ENCODE data around the gene GLYR1.

The GLYR1 gene

DNA sequence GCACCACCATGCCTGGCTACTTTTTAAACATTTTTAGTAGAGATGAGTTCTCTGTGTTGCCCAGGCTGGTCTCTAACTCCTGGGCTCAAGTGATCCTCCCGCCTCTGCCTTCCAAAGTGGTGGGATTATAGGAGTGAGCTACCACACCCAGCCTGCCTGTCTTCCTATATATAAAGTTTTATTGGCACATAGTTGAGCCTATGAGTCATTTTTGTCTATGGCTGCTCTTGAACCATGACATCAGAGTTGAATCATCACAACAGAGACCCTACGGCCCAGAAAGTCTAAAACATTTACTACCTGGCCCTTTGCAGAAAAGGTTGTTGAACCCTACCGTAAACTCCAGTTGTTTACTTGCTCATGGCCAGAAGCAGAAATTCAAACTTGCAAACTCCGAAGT, 66.9 kb downstream of the GLYR1 start:
- Histone ChIP-seq H3K4me1 (ENCODE audit: control insufficient read depth, low read depth, low read length) (no peaks in the 10 kb centered on the region), H3K27ac (ENCODE audit: low read length) (no peak overlapping the region), H3K9me3 (ENCODE audit: control insufficient read depth, low read depth, low read length) (no peaks in the 10 kb centered on the region), H3K4me3 (ENCODE audit: low read length) (no peak overlapping the region), H3K9ac (ENCODE audit: low read length) (no peak overlapping the region), H3K27me3 (ENCODE audit: control insufficient read depth, insufficient read depth, low read length) (no peaks in the 10 kb centered on the region), H3K36me3 (ENCODE audit: control insufficient read depth, low read depth, low read length) (no peaks in the 10 kb centered on the region)

DNA sequence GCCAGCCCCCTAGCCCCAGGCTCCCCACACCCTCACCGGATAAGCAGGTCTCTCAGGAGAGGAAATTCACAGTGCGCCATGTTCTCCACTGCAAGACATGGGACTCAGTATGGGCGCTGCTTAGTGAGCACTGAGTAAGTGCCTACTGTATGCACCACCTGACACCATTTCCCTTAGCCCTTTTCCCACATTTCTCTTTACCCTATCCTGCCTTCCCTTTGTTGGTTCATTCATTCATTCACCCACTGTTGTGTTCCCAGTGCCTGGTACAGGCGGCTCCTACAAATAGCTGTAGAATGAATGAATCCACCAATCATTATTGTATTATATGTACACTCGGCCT, 69.1 kb downstream of the GLYR1 start:
- Histone ChIP-seq H3K9me3 (ENCODE audit: control insufficient read depth, low read depth, low read length) (no peaks in the 10 kb centered on the region), H3K27me3 (ENCODE audit: control insufficient read depth, insufficient read depth, low read length) (no peaks in the 10 kb centered on the region), H3K36me3 (ENCODE audit: control insufficient read depth, low read depth, low read length) (no peaks in the 10 kb centered on the region), H3K4me1 (ENCODE audit: control insufficient read depth, low read depth, low read length) (no peaks in the 10 kb centered on the region), H3K9ac (ENCODE audit: low read length) (no peak overlapping the region), H3K4me3 (ENCODE audit: low read length) (no peak overlapping the region), H3K27ac (ENCODE audit: low read length) (no peak overlapping the region)

DNA sequence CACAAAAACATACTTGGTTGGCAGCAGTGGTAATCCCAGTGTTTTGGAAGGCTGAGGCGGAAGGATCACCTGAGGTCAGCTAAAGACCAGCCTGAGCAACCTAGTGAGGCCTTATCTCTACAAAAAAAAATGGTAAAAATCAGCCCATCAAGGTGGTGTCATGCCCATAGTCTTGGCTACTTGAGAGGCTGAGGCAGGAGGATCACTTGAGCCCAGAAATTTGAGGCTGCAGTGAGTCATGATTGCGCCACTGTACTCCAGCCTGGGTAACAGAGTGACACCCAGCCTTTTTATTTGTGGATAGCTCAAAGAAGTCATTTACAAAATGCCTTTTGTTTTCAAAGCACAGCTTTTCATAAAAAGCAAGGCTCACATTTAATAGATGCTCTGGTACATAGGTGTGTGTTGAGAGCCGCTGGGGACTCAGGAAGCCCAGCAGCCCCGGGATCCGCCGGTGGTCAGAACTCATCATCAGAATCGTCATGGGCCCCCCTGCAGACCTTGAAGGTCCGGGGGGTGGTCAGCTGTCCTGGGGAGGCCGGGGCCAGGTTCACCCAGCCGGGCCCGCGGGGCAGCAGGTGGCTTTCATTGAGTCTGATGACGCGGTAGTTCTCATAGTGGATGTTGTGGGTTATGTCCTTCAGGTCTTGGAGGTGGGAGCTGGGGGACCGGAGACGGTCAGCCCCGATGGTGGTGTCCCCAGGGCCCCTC, 69.6 kb downstream of the GLYR1 start:
- H3K36me3 ChIP-seq (ENCODE audit: control insufficient read depth, low read depth, low read length), result no peaks in the 10 kb centered on the region
- H3K27me3 ChIP-seq (ENCODE audit: control insufficient read depth, insufficient read depth, low read length), result no peaks in the 10 kb centered on the region
- H3K9me3 ChIP-seq (ENCODE audit: control insufficient read depth, low read depth, low read length), result no peaks in the 10 kb centered on the region
- no peak overlapping the region for H3K4me3 ChIP-seq (ENCODE audit: low read length)
- H3K4me1 ChIP-seq (ENCODE audit: control insufficient read depth, low read depth, low read length), result no peaks in the 10 kb centered on the region
- H3K27ac ChIP-seq (ENCODE audit: low read length), result no peak overlapping the region
- H3K9ac ChIP-seq (ENCODE audit: low read length), result no peak overlapping the region

DNA sequence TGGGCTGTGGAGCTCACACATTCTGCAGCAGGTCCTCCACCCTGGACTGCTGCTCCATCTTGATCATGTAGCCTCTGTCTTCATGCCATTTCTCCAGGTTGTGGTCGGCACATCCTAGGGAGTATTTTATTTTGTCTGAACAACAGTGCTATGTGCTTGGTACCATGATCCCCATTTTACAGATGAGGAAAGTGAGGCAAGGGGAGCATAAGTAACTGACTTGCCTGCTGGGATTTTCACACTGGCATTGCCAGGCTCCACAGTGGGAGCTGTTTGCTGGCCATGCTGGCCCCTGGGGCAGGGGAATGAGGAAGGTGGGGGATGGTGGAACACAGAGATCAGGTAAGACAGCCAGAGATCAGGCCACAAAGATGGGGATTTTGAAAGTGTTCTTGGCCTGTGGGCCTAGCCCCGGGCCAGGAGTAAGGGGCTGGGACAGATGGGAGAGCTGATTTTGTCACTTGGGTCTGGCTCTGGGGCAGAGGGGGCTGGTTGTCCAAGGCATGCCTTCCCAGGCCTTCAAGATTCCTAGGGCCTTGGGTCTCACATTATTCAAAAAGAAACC, 70.9 kb downstream of the GLYR1 start:
- Histone ChIP-seq H3K4me3 (ENCODE audit: low read length) (no peak overlapping the region), H3K27ac (ENCODE audit: low read length) (no peak overlapping the region), H3K27me3 (ENCODE audit: control insufficient read depth, insufficient read depth, low read length) (no peaks in the 10 kb centered on the region), H3K9me3 (ENCODE audit: control insufficient read depth, low read depth, low read length) (no peaks in the 10 kb centered on the region), H3K9ac (ENCODE audit: low read length) (no peak overlapping the region), H3K36me3 (ENCODE audit: control insufficient read depth, low read depth, low read length) (no peaks in the 10 kb centered on the region), H3K4me1 (ENCODE audit: control insufficient read depth, low read depth, low read length) (no peaks in the 10 kb centered on the region)

DNA sequence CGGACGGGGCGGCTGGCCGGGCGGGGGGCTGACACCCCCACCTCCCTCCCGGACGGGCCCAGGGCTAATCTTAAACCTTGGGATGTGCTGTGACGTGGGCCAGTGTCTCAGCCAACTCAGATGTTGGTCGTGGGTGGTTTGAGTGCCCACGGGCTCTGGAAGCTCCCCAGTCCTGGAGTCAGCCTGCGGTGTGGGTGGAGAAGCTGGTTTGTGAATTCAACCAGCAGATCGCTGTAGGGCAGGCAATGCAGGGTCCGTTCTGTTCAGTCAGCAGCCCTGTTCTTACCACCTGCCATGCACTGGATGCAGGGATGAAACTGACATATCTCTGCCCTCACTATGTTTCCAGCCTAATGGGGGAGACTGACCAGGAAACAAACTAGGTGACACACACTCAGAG, 72.1 kb downstream of the GLYR1 start:
- Histone ChIP-seq H3K4me3 (ENCODE audit: low read length) (no peak overlapping the region), H3K4me1 (ENCODE audit: control insufficient read depth, low read depth, low read length) (no peaks in the 10 kb centered on the region), H3K27ac (ENCODE audit: low read length) (no peak overlapping the region), H3K9ac (ENCODE audit: low read length) (no peak overlapping the region), H3K9me3 (ENCODE audit: control insufficient read depth, low read depth, low read length) (no peaks in the 10 kb centered on the region), H3K36me3 (ENCODE audit: control insufficient read depth, low read depth, low read length) (no peaks in the 10 kb centered on the region), H3K27me3 (ENCODE audit: control insufficient read depth, insufficient read depth, low read length) (no peaks in the 10 kb centered on the region)

DNA sequence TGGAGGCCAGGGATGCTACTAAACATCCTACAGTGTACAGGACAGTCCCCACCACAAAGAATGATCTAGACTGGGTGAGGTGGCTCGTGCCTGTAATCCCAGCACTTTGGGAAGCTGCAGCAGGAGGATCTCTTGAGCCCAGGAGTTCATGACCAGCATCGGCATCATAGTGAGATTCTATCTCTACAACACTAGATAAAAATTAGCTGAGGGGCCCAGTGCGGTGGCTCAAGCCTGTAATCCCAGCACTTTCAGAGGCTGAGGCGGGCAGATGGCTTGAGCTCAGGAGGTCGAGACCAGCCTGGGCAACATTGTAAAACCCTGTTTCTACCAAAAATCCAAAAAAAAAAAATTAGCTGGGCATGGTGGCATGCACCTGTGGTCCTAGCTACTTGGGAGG, 74.7 kb downstream of the GLYR1 start:
- H3K9ac ChIP-seq (ENCODE audit: low read length), result no peak overlapping the region
- H3K27me3 ChIP-seq (ENCODE audit: control insufficient read depth, insufficient read depth, low read length), result no peaks in the 10 kb centered on the region
- no peaks in the 10 kb centered on the region for H3K36me3 ChIP-seq (ENCODE audit: control insufficient read depth, low read depth, low read length)
- H3K9me3 ChIP-seq (ENCODE audit: control insufficient read depth, low read depth, low read length), result no peaks in the 10 kb centered on the region
- no peak overlapping the region for H3K4me3 ChIP-seq (ENCODE audit: low read length)
- peaks cover 4% of the 10 kb centered on the region for H3K4me1 ChIP-seq (ENCODE audit: control insufficient read depth, low read depth, low read length)
- no peak overlapping the region for H3K27ac ChIP-seq (ENCODE audit: low read length)

DNA sequence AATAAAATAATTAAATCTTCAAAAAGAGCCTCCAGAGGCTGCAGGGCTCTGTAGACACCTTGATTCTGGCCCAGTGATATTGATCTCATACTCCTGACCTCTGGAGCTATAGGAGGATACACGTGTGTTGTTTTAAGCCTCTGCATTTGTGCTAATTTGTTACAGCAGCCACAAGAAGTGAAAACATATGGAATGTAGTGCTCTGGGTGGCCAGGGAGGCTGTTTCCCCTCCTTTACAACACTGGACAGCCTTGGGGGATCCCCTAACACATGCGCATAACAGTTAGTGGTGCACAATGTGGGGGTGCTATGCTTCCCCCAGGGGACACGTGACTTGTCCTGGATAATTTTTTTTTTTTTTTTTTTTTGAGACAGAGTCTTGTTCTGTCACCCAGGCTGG, 75.4 kb downstream of the GLYR1 start:
- no peak overlapping the region for H3K27ac ChIP-seq (ENCODE audit: low read length)
- H3K27me3 ChIP-seq (ENCODE audit: control insufficient read depth, insufficient read depth, low read length), result no peaks in the 10 kb centered on the region
- H3K9me3 ChIP-seq (ENCODE audit: control insufficient read depth, low read depth, low read length), result no peaks in the 10 kb centered on the region
- no peak overlapping the region for H3K9ac ChIP-seq (ENCODE audit: low read length)
- H3K36me3 ChIP-seq (ENCODE audit: control insufficient read depth, low read depth, low read length), result no peaks in the 10 kb centered on the region
- no peak overlapping the region for H3K4me3 ChIP-seq (ENCODE audit: low read length)
- H3K4me1 ChIP-seq (ENCODE audit: control insufficient read depth, low read depth, low read length), result peaks cover 4% of the 10 kb centered on the region

DNA sequence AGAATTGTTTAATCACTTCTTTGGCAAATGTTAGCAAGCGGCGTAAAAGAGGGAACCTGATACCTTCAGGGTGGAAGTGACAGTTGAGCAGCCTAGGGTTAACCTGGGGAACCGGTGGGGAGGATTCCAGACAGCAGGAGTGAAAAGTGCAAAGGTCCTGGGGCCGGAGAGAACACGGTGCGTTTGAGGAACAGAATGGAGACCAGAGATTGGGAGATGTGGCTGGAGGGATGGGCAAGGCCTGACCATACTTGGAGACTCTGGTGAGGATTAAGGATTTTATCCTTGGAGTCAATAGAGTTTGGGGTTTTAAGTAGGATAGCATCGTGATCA, 77.8 kb downstream of the GLYR1 start:
- peaks cover 8% of the 10 kb centered on the region for H3K4me1 ChIP-seq (ENCODE audit: control insufficient read depth, low read depth, low read length)
- H3K27ac ChIP-seq (ENCODE audit: low read length), result no peak overlapping the region
- H3K9me3 ChIP-seq (ENCODE audit: control insufficient read depth, low read depth, low read length), result no peaks in the 10 kb centered on the region
- no peak overlapping the region for H3K9ac ChIP-seq (ENCODE audit: low read length)
- no peaks in the 10 kb centered on the region for H3K27me3 ChIP-seq (ENCODE audit: control insufficient read depth, insufficient read depth, low read length)
- H3K4me3 ChIP-seq (ENCODE audit: low read length), result peak overlapping the region; percentile 55
- peaks cover 8% of the 10 kb centered on the region for H3K36me3 ChIP-seq (ENCODE audit: control insufficient read depth, low read depth, low read length)

DNA sequence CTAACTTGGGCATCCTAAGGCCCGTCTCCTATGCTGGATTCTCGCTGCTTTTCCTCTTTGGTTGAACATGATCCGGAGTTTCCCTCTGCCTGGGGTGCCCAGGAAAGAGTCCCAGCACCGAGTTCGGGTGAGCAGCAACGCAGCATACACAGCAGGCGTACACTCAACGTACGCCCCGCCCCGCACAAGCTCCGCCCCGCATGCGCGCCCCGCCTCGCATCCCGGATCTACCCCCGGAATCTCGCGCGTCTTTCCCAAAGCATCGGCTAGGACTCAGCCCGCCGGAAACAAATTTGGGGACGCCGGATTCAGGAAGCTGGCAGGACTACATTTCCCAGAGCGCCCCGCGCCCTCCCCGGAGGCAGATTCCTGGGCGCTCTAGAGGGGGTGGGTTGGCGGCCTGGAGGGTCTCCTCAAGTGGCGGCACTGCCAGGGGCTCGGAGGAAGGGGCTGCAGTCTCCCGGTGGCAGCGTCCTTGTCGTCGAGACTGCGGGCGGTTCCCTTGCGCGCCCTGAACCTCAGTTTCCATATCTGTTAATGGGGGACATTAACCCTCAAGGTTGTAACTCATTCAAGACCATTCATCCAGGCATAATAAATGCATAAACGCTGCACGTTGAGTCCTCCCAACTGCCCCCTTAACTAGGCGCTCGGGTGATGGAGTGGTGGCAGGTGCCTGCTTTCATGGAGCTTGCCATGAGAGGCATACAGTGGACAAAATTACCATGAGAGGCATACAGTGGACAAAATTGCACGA, 78.4 kb downstream of the GLYR1 start:
- Histone ChIP-seq H3K4me3 (ENCODE audit: low read length) (peak overlapping the region; percentile 55), H3K4me1 (ENCODE audit: control insufficient read depth, low read depth, low read length) (peaks cover 8% of the 10 kb centered on the region), H3K27me3 (ENCODE audit: control insufficient read depth, insufficient read depth, low read length) (no peaks in the 10 kb centered on the region)

DNA sequence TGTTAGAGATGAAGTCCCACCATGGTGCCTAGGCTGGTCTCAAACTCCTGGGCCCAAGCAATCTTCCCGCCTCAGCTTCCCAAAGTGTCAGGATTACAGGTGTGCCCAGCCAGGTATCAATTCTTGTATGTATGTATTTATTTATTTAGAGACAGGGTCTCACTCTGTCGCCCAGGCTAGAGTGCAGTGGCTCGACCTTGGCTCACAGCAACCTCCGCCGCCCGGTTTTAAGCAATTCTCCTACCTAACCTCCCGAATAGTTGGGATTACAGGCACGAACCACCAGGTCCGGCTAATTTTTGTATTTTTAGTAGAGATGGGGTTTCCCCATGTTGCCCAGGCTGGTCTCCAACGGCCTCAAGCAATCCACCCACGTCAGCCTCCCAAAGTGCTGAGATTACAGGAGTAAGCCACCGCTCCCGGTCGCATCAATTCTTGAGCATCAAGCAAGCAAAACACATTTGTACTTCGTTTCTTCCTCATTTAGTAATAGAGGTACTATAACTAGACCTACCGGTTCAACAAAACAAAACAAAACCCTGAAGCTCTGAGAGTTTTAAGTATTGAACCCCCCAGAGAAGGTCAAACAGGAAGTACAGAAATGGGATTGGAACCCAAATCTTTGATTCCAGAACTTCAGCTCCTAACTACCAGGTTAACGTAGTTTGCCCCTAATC, 79.1 kb downstream of the GLYR1 start:
- Histone ChIP-seq H3K4me3 (ENCODE audit: low read length) (peak overlapping the region; percentile 55), H3K36me3 (ENCODE audit: control insufficient read depth, low read depth, low read length) (peaks cover 17% of the 10 kb centered on the region), H3K9me3 (ENCODE audit: control insufficient read depth, low read depth, low read length) (no peaks in the 10 kb centered on the region), H3K4me1 (ENCODE audit: control insufficient read depth, low read depth, low read length) (peaks cover 8% of the 10 kb centered on the region), H3K27me3 (ENCODE audit: control insufficient read depth, insufficient read depth, low read length) (no peaks in the 10 kb centered on the region), H3K9ac (ENCODE audit: low read length) (peak overlapping the region; percentile 26), H3K27ac (ENCODE audit: low read length) (peak overlapping the region; percentile 29)

More for the DNA sequence above, 78.4 kb downstream of the GLYR1 start:
- Histone ChIP-seq H3K9ac (ENCODE audit: low read length) (peak overlapping the region; percentile 35), H3K36me3 (ENCODE audit: control insufficient read depth, low read depth, low read length) (peaks cover 12% of the 10 kb centered on the region), H3K9me3 (ENCODE audit: control insufficient read depth, low read depth, low read length) (no peaks in the 10 kb centered on the region), H3K27ac (ENCODE audit: low read length) (peak overlapping the region; percentile 29)

DNA sequence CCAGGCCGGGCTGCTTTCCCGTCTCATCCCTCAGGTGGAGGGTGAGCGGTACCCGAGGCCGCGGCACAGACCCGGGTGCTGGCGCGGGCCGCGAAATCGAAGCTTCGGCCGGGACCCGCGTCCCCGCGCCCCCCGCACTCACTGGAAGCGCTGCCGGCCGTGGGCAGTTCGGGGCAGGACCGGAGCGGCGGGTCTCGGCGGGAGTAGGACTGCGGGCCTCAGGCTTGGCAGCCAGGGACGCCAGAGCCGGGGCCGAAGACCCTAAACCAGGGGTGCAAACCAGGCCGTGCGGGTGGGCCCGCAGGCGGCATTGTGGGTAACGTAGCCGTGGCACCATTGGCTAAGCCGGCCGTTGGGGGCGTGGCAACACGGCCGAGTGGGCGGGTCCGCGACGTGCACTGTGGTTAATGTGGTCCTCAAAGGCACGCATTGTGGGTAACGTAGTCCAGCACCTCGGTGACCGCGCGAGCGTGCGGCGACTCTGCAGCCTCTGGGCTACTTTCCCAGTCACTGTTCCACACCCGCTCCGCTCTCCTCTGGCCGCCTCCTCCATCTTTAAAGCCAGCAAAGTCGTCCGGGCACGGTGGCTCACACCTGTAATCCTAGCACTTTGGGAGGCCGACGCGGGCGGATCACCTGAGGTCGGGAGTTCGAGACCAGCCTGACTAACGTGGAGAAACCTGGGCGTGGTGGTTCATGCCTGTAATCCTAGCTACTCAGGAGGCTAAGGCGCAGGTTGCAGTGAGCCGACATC, 80.0 kb downstream of the GLYR1 start, which contains the start of gene ZNF500:
Gene ZNF500 (minus strand): TSS at position 288 of the 754 bp plus-strand sequence. CDS start 1,184 bp downstream, outside the sequence.
- peaks cover 22% of the 10 kb centered on the region for H3K36me3 ChIP-seq (ENCODE audit: control insufficient read depth, low read depth, low read length)
- peaks cover 8% of the 10 kb centered on the region for H3K4me1 ChIP-seq (ENCODE audit: control insufficient read depth, low read depth, low read length)
- H3K27ac ChIP-seq (ENCODE audit: low read length), result peak within 1 kb of the TSS; percentile 44
- H3K4me3 ChIP-seq (ENCODE audit: low read length), result peak within 1 kb of the TSS; percentile 78
- peak within 1 kb of the TSS; percentile 73 for H3K9ac ChIP-seq (ENCODE audit: low read length)
- no peaks in the 10 kb centered on the region for H3K27me3 ChIP-seq (ENCODE audit: control insufficient read depth, insufficient read depth, low read length)
- no peaks in the 10 kb centered on the region for H3K9me3 ChIP-seq (ENCODE audit: control insufficient read depth, low read depth, low read length)
